Naive thymus-derived CD8-positive, alpha-beta T cell (primary cell): Measurements from ENCODE around the gene PPP1R15B. TPM values are rescaled to one million over a fixed set of nuclear protein-coding genes. Genes with fewer than 3 reads are reported as not detected.

ENCODE experiments used
- ATAC-seq, 2 donors: fragments of 150-1000 bp; cut with Tn5 transposase in 1 of 2; sonication (Bioruptor Pico), chemical (Tn5 transposase) in 1 of 2; 1 replicate in 1 of 2; 2 replicates in 1 of 2; pipeline ENCODE4 v1.10.0; 2021; ENCODE audit warnings: mild to moderate bottlenecking in 2 of 2, moderate library complexity in 2 of 2
- POLR2A ChIA-PET: fragments of 350-600 bp; sonication (Branson Sonifier 250); formaldehyde crosslinking; loops from one replicate; lab custom pipeline; 2021; ENCODE audit warnings: antibody characterized with exemption; lab: Charles Lee
- DNase-seq, 10 donors: peaks; one replicate each; pipeline versions ENCODE4 v3.0.0 to v3.0.0-alpha.2; 2020 to 2022
- H3K27ac Mint-ChIP-seq, 10 donors: one replicate each; pipeline ENCODE4 v1.8.0; 2020 to 2022; ENCODE audit warnings: mild to moderate bottlenecking in 10 of 10, mixed read lengths in 10 of 10, moderate library complexity in 4 of 10, inconsistent platforms in 1 of 10
- H3K27me3 Mint-ChIP-seq, 5 donors: one replicate each; pipeline ENCODE4 v1.8.0; 2021 to 2022; ENCODE audit warnings: mixed read lengths in 5 of 5
- H3K36me3 Mint-ChIP-seq, 3 donors: one replicate each; pipeline ENCODE4 v1.8.0; 2020 to 2022; ENCODE audit warnings: mixed read lengths in 3 of 3, mild to moderate bottlenecking in 2 of 3, inconsistent platforms in 1 of 3
- H3K4me1 Mint-ChIP-seq, 4 donors: one replicate each; pipeline ENCODE4 v1.8.0; 2021 to 2022; ENCODE audit warnings: mixed read lengths in 4 of 4
- H3K4me3 Mint-ChIP-seq, 10 donors: one replicate each; pipeline ENCODE4 v1.8.0; 2020 to 2022; ENCODE audit warnings: mild to moderate bottlenecking in 10 of 10, mixed read lengths in 10 of 10, moderate library complexity in 6 of 10, inconsistent platforms in 1 of 10
- H3K9me3 Mint-ChIP-seq, 9 donors: one replicate each; pipeline ENCODE4 v1.8.0; 2020 to 2022; ENCODE audit warnings: mixed read lengths in 9 of 9, mild to moderate bottlenecking in 3 of 9, inconsistent platforms in 1 of 9, moderate library complexity in 1 of 9
- polyA plus RNA-seq, 3 donors: library from polyadenylated mRNA; unstranded; fragments of 300-500 nt; fragmentation: Illumina TruSeq; gene quantifications; one replicate each; pipeline ENCODE4 v1.2.3, GENCODE V29; 2021
- total RNA-seq, 8 experiments: library from RNA in 2 of 8; stranded (reverse) in 2 of 8; gene quantifications; one replicate each; pipeline ENCODE4 v1.2.3 and lab custom pipeline; 2021 to 2026

PPP1R15B gene
- total and polyA plus RNA-seq, 5 experiments from 2014 or later: 14.2 to 87.3 (median 20.8) TPM

- H3K27ac Mint-ChIP-seq: peak overlapping the region in 7 of 10 donors; percentile 16 to 87 (median 80)
- H3K9me3 Mint-ChIP-seq: no peaks in the 10 kb centered on the region
- POLR2A ChIA-PET: interaction anchor here (0.6 to 2.5 kb wide), 6 partner anchors 11 to 63 kb away, joined by 3 to 15 read pairs (median 4); partner anchors contain the start of gene PIK3C2B
- ATAC-seq: no peak
- H3K4me3 Mint-ChIP-seq: no peak overlapping the region
- H3K4me1 Mint-ChIP-seq: peaks cover 10 to 66% (median 24%) of the 10 kb centered on the region in 4 donors
- no peaks in the 10 kb centered on the region for H3K27me3 Mint-ChIP-seq
- DNase-seq: no peak
- H3K36me3 Mint-ChIP-seq: peaks cover 5 to 54% (median 18%) of the 10 kb centered on the region in 3 donors
Observed at GRCh38 chr1:204450461-204451257, 39.0 kb upstream of the PPP1R15B start.

GRCh38 chr1:204449678-204450280 lies 38.2 kb upstream of the PPP1R15B start:
- Mint-ChIP-seq H3K27me3 (no peaks in the 10 kb centered on the region), H3K27ac (peak overlapping the region in 4 of 10 donors; percentile 15 to 69 (median 55)), H3K4me3 (no peak overlapping the region), H3K36me3 (peaks cover 5 to 59% (median 21%) of the 10 kb centered on the region in 3 donors), H3K9me3 (no peaks in the 10 kb centered on the region), H3K4me1 (peaks cover 10 to 65% (median 24%) of the 10 kb centered on the region in 4 donors)
- POLR2A ChIA-PET: interaction anchor here (1.1 to 2.5 kb wide), 4 partner anchors 12 to 57 kb away, joined by 4 to 15 read pairs (median 6); partner anchors contain the start of gene PIK3C2B
- DNase-seq (no peak), ATAC-seq (no peak)

GRCh38 chr1:204448991-204449677 lies 37.5 kb upstream of the PPP1R15B start:
- H3K27ac Mint-ChIP-seq: peak overlapping the region in 6 of 10 donors; percentile 24 to 74 (median 61)
- no peaks in the 10 kb centered on the region for H3K27me3 Mint-ChIP-seq
- DNase-seq (no peak), ATAC-seq (no peak)
- POLR2A ChIA-PET: interaction anchor here (1.1 to 3.7 kb wide), 4 partner anchors 13 to 58 kb away, joined by 4 to 26 read pairs (median 10); partner anchors contain the start of gene PIK3C2B
- H3K4me1 Mint-ChIP-seq: peaks cover 10 to 60% (median 23%) of the 10 kb centered on the region in 4 donors
- no peaks in the 10 kb centered on the region for H3K9me3 Mint-ChIP-seq
- H3K4me3 Mint-ChIP-seq: no peak overlapping the region
- H3K36me3 Mint-ChIP-seq: peaks cover 5 to 61% (median 21%) of the 10 kb centered on the region in 3 donors

GRCh38 chr1:204448344-204448964 lies 36.8 kb upstream of the PPP1R15B start:
- peaks cover 5 to 65% (median 25%) of the 10 kb centered on the region in 3 donors for H3K36me3 Mint-ChIP-seq
- ATAC-seq (no peak), DNase-seq (no peak)
- H3K9me3 Mint-ChIP-seq: no peaks in the 10 kb centered on the region
- no peak overlapping the region for H3K4me3 Mint-ChIP-seq
- peak overlapping the region in 6 of 10 donors; percentile 19 to 67 (median 31) for H3K27ac Mint-ChIP-seq
- POLR2A ChIA-PET: interaction anchor here (2.1 to 4.4 kb wide), 3 partner anchors 53 to 59 kb away, joined by 6 to 26 read pairs (median 23); no protein-coding TSS in a partner anchor
- H3K4me1 Mint-ChIP-seq: peaks cover 9 to 59% (median 21%) of the 10 kb centered on the region in 4 donors
- H3K27me3 Mint-ChIP-seq: no peaks in the 10 kb centered on the region

- ATAC-seq: no peak
- DNase-seq: no peak
- POLR2A ChIA-PET: interaction anchor here (1.0 to 4.4 kb wide), 5 partner anchors 46 to 59 kb away, joined by 4 to 26 read pairs (median 22); partner anchors contain the start of gene PIK3C2B
- Mint-ChIP-seq H3K27ac (peak overlapping the region in 2 of 10 donors; percentile 46 to 62), H3K36me3 (peaks cover under 1 to 67% (median 22%) of the 10 kb centered on the region in 3 donors), H3K9me3 (no peaks in the 10 kb centered on the region), H3K27me3 (no peaks in the 10 kb centered on the region), H3K4me1 (peaks cover 5 to 52% (median 14%) of the 10 kb centered on the region in 4 donors), H3K4me3 (no peak overlapping the region)
Observed at GRCh38 chr1:204447736-204448135, 36.1 kb upstream of the PPP1R15B start.

- Mint-ChIP-seq H3K4me1 (peaks cover 5 to 48% (median 12%) of the 10 kb centered on the region in 4 donors), H3K27ac (peak overlapping the region in 5 of 10 donors; percentile 7 to 68 (median 53))
- POLR2A ChIA-PET: interaction anchor here (0.5 to 4.4 kb wide), 8 partner anchors 46 to 92 kb away, joined by 4 to 26 read pairs (median 6); partner anchors contain the start of gene PIK3C2B
Observed at GRCh38 chr1:204447190-204447589, 35.6 kb upstream of the PPP1R15B start.

GRCh38 chr1:204446413-204447111 lies 34.9 kb upstream of the PPP1R15B start:
- Mint-ChIP-seq H3K27ac (peak overlapping the region; percentile 73 to 97 (median 90)), H3K4me3 (peak overlapping the region in 2 of 10 donors; percentile 53 to 66), H3K27me3 (no peaks in the 10 kb centered on the region), H3K9me3 (no peaks in the 10 kb centered on the region), H3K4me1 (peaks cover 7 to 43% (median 10%) of the 10 kb centered on the region in 4 donors), H3K36me3 (peaks cover 0 to 78% (median 30%) of the 10 kb centered on the region in 3 donors)
- POLR2A ChIA-PET: interaction anchor here (0.5 to 4.4 kb wide), 10 partner anchors 35 to 93 kb away, joined by 4 to 26 read pairs (median 6); partner anchors contain the start of gene PIK3C2B
- peak; percentile 99 to 100 for ATAC-seq
- peak; percentile 64 to 88 (median 74) for DNase-seq

More at GRCh38 chr1:204447190-204447589, 35.6 kb upstream of the PPP1R15B start:
- Mint-ChIP-seq H3K4me3 (no peak overlapping the region), H3K9me3 (no peaks in the 10 kb centered on the region), H3K27me3 (no peaks in the 10 kb centered on the region), H3K36me3 (peaks cover 0 to 73% (median 24%) of the 10 kb centered on the region in 3 donors)
- ATAC-seq (no peak), DNase-seq (no peak)

- peak; percentile 15 to 41 for ATAC-seq
Observed at GRCh38 chr1:204445860-204446412, 34.3 kb upstream of the PPP1R15B start.

GRCh38 chr1:204443871-204444581 lies 32.4 kb upstream of the PPP1R15B start:
- peaks cover 4 to 30% (median 7%) of the 10 kb centered on the region in 4 donors for H3K4me1 Mint-ChIP-seq
- H3K9me3 Mint-ChIP-seq: no peaks in the 10 kb centered on the region
- H3K4me3 Mint-ChIP-seq: no peak overlapping the region
- H3K27me3 Mint-ChIP-seq: no peaks in the 10 kb centered on the region
- POLR2A ChIA-PET: interaction anchor here (0.9 to 4.4 kb wide), 4 partner anchors 50 to 62 kb away, joined by 3 to 23 read pairs (median 3); no protein-coding TSS in a partner anchor
- H3K27ac Mint-ChIP-seq: peak overlapping the region in 2 of 10 donors; percentile 26 to 32
- DNase-seq (no peak), ATAC-seq (no peak)
- peaks cover 0 to 84% (median 29%) of the 10 kb centered on the region in 3 donors for H3K36me3 Mint-ChIP-seq

More at GRCh38 chr1:204445860-204446412, 34.3 kb upstream of the PPP1R15B start:
- Mint-ChIP-seq H3K9me3 (no peaks in the 10 kb centered on the region), H3K27me3 (no peaks in the 10 kb centered on the region), H3K4me1 (peaks cover 7 to 39% (median 8%) of the 10 kb centered on the region in 4 donors), H3K27ac (peak overlapping the region in 6 of 10 donors; percentile 77 to 97 (median 92)), H3K36me3 (peaks cover 0 to 80% (median 30%) of the 10 kb centered on the region in 3 donors), H3K4me3 (no peak overlapping the region)
- DNase-seq: peak in 7 of 10 donors; percentile 12 to 44 (median 29)
- POLR2A ChIA-PET: interaction anchor here (0.9 to 4.4 kb wide), 7 partner anchors 36 to 67 kb away, joined by 4 to 26 read pairs (median 6); partner anchors contain the start of gene PIK3C2B

GRCh38 chr1:204443260-204443619 lies 31.6 kb upstream of the PPP1R15B start:
- Mint-ChIP-seq H3K27ac (no peak overlapping the region), H3K9me3 (no peaks in the 10 kb centered on the region), H3K36me3 (peaks cover 0 to 83% (median 27%) of the 10 kb centered on the region in 3 donors), H3K4me3 (no peak overlapping the region), H3K4me1 (peaks cover 4 to 22% (median 7%) of the 10 kb centered on the region in 4 donors), H3K27me3 (no peaks in the 10 kb centered on the region)
- POLR2A ChIA-PET: interaction anchor here (0.9 to 1.5 kb wide), 3 partner anchors 51 to 63 kb away, joined by 3 read pairs; no protein-coding TSS in a partner anchor
- DNase-seq (no peak), ATAC-seq (no peak)
